ENCODE results near the gene SFXN5.

SFXN5 gene

DNA sequence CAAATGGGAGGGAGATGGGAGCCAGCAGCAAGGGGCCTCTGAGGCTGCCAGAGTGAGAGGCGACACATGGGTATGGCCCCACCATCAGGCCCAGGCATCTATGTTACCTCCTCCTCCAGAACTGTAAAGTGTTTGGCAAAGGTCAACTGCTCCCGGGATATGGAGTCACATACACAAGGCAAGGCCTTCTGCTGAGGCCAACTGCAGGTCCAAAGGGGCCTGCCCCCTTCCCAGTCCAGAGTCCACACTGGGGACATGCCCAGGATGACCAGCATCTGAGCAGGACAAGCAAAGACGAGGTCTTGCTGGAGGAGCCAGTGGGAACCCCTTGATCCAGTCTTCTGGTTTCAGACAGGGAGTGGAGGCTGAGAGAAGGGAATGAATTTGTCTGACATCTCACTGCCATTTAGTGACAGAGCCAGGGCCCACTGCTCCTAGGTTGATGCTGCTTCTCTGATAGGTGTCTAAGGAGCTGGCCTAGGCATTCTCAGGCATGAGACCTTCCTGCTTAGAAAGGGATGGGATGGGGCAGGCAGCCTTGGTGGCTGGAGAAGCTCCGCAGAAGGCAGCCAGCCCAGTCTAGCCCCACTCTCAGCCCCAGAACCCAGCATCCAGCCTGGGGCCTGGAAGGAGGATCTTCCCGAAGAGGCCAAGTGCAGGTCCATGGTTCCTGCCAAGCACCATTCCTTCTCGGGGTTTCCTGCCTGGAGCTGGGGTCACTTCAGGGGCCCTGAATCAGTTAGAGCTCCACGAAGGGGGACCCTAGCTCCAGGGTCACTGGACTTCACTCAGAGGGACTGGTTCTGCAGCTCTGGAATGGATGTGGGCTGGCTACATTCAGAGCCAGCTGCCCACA is 127.7 kb downstream of the SFXN5 start:
- DNase-seq (ENCODE audit: low read depth in 2 of 2): no peak

DNA sequence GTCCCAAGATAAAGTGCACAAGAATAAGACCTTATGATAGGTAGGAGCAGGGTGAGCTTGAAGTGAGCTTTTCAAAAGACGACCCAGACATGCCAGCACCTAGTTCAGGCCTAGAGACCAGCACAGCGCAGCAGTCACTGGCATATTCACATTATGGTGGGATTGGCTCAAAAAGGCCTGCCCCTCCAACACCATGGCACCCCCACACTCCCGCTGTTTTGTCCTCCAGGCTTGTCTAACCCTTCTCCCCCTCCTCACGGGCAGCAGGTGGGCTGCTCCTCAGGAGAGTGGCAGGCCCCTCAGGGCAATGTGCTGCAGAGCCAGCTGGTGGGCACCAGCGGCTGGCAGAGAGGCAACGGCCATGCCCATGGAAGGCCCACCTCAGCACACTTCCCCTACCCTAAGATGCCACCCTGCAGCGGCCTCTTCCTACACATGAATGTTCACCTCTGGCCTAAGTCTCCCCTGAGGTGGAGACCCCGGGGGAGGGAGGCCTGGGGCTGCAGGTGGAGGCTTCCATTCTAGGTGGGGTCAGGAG is 128.6 kb downstream of the SFXN5 start:
- no peak for DNase-seq (ENCODE audit: low read depth in 2 of 2)

DNA sequence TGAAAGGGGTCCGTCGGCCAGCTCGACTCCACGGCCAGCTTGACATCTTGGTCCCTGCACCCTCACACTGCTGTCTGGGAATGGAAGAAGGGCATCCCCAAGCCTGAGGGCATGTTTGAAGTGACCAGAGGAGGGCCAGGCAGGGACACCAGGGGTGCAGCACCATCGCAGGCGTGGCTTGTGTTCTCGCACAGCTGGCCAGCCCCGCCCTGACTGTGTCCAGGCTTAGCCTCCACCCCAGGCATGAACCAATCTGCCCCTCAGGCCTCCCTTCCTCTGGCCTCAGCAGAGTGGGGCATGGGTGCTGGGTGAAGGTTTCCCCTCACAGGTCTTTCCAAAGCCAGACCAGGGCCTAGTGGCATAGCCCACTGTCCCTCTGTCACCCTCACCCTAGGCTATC is 129.2 kb downstream of the SFXN5 start:
- no peak for DNase-seq (ENCODE audit: low read depth in 2 of 2)

DNA sequence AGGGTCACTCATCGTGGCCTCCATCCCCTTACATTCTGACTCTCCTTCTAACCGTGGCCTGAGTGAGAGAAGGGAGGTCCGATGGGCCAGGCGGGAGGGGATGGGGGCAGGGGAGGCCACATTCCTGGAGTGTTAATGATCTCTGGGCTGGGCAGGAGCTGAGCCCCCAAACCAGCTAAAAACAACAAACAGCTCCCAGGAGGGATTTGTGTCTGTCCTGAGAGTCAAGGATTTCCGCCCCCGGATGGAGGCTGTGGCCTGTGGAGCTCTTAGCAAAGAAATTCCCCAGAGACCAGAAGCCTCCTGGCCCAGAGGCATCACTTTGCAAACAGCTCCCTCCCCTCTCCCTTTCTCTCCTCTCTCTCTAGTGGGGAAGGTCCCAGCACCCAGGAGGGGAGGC is 130.7 kb downstream of the SFXN5 start:
- DNase-seq (ENCODE audit: low read depth in 2 of 2): no peak

DNA sequence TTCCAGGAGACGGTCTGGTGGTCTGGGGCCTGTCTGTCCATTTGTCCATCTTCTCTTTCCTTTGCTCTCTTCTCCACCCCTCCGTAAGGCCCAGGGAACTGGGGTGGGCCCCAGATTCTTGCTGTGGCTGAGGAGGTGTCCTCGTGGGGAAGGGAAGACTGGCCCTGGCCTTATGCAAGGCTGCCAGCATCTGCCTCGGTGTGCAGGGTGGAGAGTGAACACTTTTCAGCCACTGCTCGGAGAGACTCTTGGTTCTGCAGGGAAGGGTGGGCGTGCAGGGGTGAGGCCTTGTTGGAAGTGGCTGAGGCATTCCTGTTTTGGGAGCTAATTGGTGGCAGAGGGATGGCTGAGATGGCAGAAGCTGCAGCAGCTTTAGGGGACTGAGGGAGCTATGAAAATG is 131.2 kb downstream of the SFXN5 start:
- DNase-seq (ENCODE audit: low read depth in 2 of 2): no peak

DNA sequence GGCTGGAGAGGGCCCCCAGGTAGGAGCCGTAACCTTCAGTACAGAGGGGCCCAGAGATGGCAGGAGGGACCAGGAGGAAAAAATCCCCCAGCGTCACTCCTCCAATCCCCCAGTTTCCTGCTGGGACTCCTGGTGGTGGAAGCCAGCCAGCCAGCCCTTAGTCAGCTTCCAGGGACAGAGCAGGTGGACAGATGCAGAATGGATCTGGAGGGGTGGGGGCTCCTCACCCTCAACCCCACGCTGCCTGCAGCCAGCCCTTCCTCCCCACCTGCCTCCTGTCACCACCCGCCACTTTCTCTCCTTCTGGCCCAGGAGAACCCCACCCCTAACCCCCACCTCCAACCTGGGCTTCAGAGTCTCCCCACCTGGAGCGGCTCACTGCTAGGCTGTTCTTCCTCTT is 133.1 kb downstream of the SFXN5 start:
- no peak for DNase-seq (ENCODE audit: low read depth in 2 of 2)

DNA sequence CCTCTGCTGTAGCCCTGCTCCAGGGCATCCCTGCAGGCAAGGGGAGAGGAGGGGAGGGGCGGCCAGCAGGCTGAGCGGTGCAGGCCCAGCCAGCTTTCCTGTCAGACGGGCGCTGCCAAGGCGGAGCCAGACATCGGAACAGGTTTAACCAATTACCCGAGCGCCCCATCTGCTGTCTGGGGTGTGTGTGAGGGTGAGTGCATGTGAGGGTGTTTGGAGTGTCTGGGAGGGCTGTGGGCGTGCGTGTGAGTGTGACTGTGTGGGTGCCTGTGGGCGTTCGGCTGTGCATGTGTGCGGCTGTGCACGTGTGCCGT is 134.2 kb downstream of the SFXN5 start:
- no peak for DNase-seq (ENCODE audit: low read depth in 2 of 2)

DNA sequence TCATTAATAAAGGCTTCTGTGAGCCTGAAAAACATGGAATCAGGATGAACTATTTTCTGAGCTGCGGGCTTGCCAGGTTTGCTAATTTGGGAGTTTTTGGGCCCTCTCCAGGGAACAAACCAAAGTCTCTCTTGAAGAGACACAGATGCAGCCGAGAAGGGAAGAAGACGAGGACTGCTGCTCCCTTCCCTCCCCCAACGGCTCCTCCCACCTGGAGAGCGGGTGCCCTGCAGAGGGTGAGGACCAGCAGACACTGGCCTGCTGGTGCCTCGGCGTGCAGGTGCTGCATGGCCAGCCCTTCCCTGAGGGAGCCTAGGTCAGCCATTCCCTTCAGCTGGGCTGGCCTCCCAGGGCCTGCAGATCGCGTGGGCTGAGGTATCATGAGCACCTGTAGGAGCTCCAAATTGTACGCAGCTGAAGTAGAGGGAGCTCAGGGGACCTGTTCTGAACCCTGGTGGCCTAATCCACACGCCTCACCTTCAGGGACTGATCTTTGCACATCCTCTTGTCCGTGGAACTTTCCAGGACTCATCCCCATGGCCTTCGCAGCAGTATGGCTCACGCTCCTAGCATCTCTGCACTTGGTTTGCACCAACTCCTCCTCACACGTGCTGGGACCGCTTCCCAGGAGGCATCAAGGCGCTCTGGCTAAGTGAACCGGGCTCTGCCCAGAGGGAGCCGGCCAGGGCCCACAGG is 134.7 kb downstream of the SFXN5 start:
- no peak for DNase-seq (ENCODE audit: low read depth in 2 of 2)

DNA sequence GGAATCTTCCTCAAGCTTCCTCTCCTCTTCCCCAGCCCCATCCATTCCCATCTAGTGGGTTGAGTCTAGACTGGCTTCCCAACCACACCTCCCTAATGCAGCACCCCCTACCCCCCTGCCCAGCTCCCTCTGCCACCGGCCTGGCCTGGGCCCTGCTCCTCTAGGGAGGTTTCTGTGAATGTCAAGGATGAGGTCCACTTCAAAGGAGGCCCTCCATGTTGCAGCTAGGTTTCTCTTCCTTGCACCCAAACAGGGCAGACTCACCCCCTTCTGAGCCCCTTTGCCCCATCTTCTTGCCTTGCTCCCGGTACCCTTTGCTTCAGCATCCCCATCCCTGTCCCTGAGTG is 135.9 kb downstream of the SFXN5 start:
- no peak for DNase-seq (ENCODE audit: low read depth in 2 of 2)

DNA sequence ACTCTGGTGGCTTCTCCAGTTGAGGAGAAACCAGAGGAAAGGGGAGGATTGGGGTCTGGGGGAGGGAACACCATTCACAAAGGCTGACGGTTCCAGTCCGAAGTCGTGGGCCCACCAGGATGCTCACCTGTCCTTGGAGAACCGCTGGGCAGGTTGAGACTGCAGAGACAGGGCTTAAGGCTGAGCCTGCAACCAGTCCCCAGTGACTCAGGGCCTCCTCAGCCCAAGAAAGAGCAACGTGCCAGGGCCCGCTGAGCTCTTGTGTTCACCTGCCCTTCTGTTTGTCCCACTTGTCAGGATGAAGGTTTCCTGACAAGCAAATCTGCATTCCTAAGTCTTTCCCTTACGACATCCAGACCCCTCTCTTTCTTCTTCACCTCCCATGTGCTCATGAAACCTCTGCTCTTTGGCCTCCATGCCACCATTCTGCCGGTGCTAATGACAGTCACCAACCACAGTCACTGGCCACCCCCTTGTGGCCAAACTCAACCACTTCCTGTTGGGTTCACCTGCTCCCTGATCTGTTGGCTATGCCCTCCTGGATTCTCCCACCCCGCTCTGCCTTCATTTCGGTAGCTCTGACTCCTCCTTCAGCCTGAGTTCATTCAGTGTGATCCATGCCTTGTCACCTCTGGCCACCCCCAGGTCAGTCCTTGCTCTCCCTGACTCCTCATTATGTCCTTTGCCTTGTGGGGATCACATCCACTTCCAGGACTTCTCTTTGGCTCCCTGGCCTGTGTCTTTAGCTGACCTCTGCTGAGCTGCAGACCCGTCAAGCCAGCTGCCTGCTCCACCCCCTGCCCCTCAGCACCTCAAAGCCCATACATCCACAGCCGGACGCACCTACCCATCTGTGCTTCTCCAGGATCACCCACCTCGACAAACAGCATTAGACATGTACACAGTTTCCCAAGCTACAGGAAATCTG is 136.6 kb downstream of the SFXN5 start:
- no peak for DNase-seq (ENCODE audit: low read depth in 2 of 2)

DNA sequence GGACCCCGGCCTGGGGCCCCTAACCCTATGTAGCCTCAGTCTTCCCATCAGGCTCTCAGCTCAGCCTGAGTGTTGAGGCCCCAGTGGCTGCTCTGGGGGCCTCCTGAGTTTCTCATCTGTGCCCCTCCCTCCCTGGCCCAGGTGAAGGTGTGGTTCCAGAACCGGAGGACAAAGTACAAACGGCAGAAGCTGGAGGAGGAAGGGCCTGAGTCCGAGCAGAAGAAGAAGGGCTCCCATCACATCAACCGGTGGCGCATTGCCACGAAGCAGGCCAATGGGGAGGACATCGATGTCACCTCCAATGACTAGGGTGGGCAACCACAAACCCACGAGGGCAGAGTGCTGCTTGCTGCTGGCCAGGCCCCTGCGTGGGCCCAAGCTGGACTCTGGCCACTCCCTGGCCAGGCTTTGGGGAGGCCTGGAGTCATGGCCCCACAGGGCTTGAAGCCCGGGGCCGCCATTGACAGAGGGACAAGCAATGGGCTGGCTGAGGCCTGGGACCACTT is 137.8 kb downstream of the SFXN5 start:
- DNase-seq (ENCODE audit: low read depth in 2 of 2): no peak

DNA sequence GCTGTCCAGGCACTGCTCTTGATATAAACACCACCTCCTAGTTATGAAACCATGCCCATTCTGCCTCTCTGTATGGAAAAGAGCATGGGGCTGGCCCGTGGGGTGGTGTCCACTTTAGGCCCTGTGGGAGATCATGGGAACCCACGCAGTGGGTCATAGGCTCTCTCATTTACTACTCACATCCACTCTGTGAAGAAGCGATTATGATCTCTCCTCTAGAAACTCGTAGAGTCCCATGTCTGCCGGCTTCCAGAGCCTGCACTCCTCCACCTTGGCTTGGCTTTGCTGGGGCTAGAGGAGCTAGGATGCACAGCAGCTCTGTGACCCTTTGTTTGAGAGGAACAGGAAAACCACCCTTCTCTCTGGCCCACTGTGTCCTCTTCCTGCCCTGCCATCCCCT is 138.3 kb downstream of the SFXN5 start:
- no peak for DNase-seq (ENCODE audit: low read depth in 2 of 2)

DNA sequence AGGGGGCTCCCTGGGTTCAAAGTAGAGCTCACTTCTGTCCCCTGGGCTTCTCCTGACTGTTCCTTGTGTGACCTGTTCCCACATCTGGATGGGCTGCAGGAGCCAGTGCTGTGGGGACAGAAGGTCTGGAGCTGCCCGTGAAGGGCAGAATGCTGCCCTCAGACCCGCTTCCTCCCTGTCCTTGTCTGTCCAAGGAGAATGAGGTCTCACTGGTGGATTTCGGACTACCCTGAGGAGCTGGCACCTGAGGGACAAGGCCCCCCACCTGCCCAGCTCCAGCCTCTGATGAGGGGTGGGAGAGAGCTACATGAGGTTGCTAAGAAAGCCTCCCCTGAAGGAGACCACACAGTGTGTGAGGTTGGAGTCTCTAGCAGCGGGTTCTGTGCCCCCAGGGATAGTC is 138.7 kb downstream of the SFXN5 start:
- no peak for DNase-seq (ENCODE audit: low read depth in 2 of 2)

DNA sequence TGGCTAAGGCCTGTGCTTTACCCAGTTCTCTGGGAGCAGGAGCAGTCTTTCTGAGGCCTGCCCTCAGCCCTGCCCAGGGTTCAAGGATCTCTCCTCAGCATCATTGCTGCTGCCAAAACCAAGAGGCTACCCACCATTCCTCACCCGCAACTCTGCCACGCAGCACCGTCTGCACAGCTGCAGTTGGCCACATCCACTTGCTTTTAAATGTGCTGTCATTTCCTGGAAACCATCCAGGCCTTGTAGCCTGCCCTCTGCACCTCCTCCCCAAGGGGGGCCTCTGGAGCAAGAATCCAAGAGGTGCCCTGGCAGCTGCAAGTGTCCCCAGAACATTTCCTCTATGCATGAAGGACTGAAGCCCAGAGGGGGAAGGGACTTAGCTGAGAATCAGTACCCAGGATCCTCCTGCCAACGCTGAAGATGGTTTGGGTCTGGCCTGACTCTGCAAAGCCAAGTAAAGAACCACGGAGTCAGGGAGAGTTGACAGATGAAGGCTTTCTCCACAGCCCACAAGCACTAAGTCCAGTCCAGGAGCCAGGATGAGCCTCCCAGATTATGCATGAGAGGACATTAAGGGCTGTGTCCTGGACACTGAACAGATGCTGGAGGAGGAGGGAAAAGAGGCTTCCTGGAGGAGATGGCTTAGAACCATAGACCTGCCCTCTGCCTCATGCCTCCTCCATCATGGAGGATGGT is 139.3 kb downstream of the SFXN5 start:
- no peak for DNase-seq (ENCODE audit: low read depth in 2 of 2)

DNA sequence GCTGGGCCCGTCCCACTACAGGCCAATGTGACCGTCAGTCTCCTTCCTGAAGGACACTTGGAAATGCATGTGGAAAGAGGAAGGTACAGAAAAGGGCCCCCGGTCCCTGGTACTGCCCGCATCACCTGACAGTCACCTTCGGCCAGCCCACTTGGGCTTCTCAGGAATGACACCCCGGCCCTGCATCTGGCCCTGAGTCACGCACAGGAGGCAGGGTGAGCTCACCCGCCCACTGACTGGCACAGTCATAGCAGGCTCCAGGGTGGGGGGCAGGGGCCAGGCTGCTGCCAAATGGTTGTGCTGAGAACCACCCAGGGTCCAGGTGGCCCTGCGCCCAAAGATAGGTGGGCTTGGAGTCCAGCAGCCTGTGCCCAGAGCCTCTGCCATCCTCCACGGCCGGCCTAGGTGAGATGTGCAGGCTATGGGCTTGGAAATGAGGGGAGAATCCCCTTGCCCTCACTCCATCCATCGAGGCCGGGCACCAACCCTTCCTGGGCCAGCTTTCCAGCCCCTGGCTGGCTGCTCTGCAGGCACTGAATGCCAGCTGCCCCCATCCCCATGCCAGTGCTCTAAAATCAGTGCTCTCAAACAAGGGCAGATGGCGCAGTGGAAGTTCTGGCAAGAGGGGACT is 140.1 kb downstream of the SFXN5 start:
- DNase-seq (ENCODE audit: low read depth in 2 of 2): no peak

DNA sequence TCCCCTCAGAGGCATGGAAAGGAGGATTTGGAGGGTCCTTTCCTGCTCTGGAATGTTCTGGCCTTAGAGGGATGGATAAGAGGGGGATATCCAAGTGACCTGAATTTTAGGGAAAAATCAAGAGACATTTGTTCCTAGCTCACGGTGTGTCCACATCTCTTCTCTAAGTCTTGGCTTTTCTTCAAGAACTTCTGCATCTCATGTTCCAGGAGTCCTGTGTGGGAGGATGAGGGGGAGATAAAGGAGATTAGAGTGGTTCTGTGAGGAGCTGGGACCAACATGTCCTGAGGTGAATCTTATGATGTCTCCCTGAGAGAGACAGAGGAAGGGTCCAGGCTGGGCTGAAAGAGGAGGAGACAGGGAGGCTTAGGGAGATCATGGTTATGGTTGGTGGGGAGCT is 142.5 kb downstream of the SFXN5 start:
- DNase-seq (ENCODE audit: low read depth in 2 of 2): no peak

DNA sequence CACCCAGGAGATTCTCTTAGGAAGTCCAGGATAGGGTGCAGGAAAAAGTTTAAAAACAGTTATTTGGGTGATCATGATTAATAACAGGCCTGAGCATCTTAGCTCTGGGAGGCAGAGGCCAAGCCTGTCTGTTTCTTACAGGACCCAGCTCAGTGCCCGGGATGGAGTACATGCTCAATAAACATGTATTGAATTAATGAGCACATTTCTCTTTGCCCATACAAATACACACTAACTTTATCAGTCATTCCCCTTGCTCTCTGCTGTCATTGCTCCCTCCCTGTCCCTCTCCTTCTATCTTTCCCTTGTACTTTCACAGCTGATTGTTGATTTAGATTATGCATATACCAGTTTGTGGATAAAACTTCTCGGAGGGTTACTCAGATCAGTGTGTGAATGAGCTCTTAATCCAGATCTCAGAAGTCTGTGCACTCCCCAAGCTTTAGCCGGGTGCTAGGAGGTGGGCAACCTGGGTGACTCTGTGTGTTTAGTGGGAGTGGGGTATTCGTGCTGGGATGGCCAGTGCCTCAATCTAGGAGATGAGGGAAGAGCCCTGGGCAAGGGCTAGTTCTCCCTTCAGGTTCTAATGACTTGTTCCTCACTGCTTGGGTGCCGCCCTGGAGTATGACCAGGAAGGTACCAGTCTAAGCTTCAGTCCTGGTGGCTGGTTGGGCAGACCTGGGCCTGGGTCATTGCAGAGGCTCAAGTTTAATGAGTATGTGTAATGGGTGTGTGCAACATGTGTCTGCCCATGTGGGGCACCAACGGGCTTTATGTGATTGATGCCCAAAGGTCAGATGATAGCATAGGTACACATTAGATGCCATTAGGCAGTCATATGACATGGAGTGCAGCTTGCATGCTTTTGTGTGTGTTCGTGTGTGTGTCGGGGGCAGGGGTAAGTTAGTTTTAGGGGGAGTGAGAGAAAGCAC is 143.6 kb downstream of the SFXN5 start:
- DNase-seq (ENCODE audit: low read depth in 2 of 2): no peak

DNA sequence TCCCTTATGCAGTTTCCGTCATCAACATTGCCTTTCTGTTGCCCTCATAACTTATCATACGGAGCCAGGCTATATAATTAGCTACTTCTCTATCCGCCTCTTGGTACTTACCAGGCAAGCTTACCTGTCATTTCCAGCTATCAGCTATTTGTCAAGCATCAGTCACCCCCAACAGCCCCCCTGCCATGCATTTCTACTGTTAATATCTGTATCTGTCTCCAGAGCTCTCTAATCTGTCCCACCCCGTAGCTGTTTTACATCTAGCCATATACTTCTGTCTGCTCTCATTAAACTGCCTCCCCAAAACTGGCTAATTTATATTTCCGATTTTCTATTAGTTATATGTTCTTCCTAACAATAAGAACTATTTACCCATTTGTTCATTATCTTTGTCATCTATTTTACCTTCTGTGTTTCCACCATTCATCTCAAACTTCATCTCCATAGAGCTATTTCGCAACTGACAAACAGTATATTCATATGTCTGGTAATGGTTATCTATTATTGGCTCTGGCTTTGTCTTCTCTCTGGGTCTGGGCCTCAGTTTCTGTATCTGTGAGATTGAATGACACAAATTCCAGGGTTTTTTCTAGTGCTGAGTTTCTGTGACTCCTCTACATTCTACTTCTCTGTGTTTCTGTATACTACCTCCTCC is 144.6 kb downstream of the SFXN5 start:
- no peak for DNase-seq (ENCODE audit: low read depth in 2 of 2)

DNA sequence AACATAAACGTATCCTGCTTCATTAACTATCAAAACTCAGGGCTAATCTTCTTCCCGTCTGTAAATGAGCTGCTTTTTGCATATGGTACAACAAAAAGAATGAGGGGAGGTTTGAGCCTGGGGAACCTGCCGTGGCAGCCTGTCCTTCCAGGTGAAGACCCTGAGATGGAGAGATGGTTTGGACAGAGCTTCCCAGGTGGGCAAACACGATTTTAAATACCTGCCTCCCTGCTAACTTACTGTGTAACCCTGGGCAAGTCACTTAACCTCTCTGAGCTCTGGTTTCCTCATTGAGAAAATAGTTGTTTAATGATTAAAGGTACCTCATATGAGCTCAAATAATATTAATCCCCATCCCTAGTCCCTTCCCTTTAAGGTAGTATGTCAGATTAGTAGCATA is 145.1 kb downstream of the SFXN5 start:
- DNase-seq (ENCODE audit: low read depth in 2 of 2): no peak

Measured in stimulated activated CD4-positive, alpha-beta T cell treated with anti-CD3 and anti-CD28 coated beads, Interleukin-1b, Interleukin-23, amount 100 ng/mL, for 4 hours (primary cell).